PC-3 (cell line): ENCODE data around the gene BCAT1.

ENCODE experiments used
- CTCF ChIP-seq: fragments of 300-600 bp; sonication (generic); conservative IDR thresholded peaks from 2 replicates; pipeline ENCODE4 v1.5.1; 2017; ENCODE audit warnings: antibody characterized with exemption, low read depth, mild to moderate bottlenecking, low read length
- EZH2 ChIP-seq: fragments of 300-600 bp; sonication (generic); IDR thresholded peaks from one replicate; pipeline ENCODE4 v1.6.1; 2017; ENCODE audit warnings: antibody characterized with exemption, mild to moderate bottlenecking, low read length; ENCODE audit not compliant: unreplicated experiment
- EZH2phosphoT487 ChIP-seq: fragments of 300-600 bp; sonication (generic); IDR thresholded peaks from 2 replicates; pipeline ENCODE4 v1.6.1; 2018; ENCODE audit warnings: mild to moderate bottlenecking, antibody characterized with exemption, low read length, borderline replicate concordance

GRCh38 chr12:24921251-24922038, 27.5 kb downstream of the BCAT1 start:
- TF ChIP-seq CTCF (no peak), EZH2 (no peak), EZH2phosphoT487 (no peak)
